ENCODE data around the gene PCDHB16. TPM values are rescaled to one million over a fixed set of nuclear protein-coding genes. Genes with fewer than 3 reads are reported as not detected.
"Not testable (repeated sequence)": the region's sequence is repeated elsewhere in the genome, so short reads cannot be mapped to it uniquely, and the experiment has no call there.

Gene PCDHB16
- total RNA-seq, 1 donor from 2014 or later = 0.13 TPM

GRCh38 chr5:141225421-141225820 lies 43.2 kb downstream of the PCDHB16 start:
- DNase-seq (ENCODE audit: low read depth in 2 of 2) = not testable (repeated sequence)

- DNase-seq (ENCODE audit: low read depth in 2 of 2) = peak; percentile 4 to 17
Observed at GRCh38 chr5:141234109-141234667, 52.0 kb downstream of the PCDHB16 start.

Other genes with a start within 250 kb of the PCDHB16 start
- 0.13 TPM in 2 replicates for gene PCDHAC2, start 215.9 kb upstream of the PCDHB16 start, total RNA-seq
- gene PCDHB1, start 131.0 kb upstream of the PCDHB16 start, total RNA-seq = not detected in 2 replicates
- 0.39 and 1.3 TPM in 2 replicates for gene PCDHB2, start 87.8 kb upstream of the PCDHB16 start, total RNA-seq
- 0.26 and 1.1 TPM in 2 replicates for gene PCDHB3, start 81.9 kb upstream of the PCDHB16 start, total RNA-seq
- under 0.01 and 0.13 TPM in 2 replicates for gene PCDHB4, start 60.6 kb upstream of the PCDHB16 start, total RNA-seq
- gene PCDHB5, start 47.2 kb upstream of the PCDHB16 start, total RNA-seq = 0.51 and 1.4 TPM in 2 replicates
- under 0.01 and 0.13 TPM in 2 replicates for gene PCDHB6, start 32.3 kb upstream of the PCDHB16 start, total RNA-seq
- 0.26 and 1.4 TPM in 2 replicates for gene PCDHB7, start 9.7 kb upstream of the PCDHB16 start, total RNA-seq
- gene PCDHB8, start 4.6 kb upstream of the PCDHB16 start, total RNA-seq = 0.38 and 0.51 TPM in 2 replicates
- 0.13 and 0.25 TPM in 2 replicates for gene PCDHB9, start 4.8 kb downstream of the PCDHB16 start, total RNA-seq
- gene PCDHB10, start 10.0 kb downstream of the PCDHB16 start, total RNA-seq = 0.39 and 1.0 TPM in 2 replicates
- 0.13 and 0.89 TPM in 2 replicates for gene PCDHB11, start 17.2 kb downstream of the PCDHB16 start, total RNA-seq
- 0.26 and 0.76 TPM in 2 replicates for gene PCDHB12, start 26.3 kb downstream of the PCDHB16 start, total RNA-seq
- gene PCDHB13, start 31.5 kb downstream of the PCDHB16 start, total RNA-seq = 0.51 and 1.9 TPM in 2 replicates
- gene PCDHB14, start 41.0 kb downstream of the PCDHB16 start, total RNA-seq = 0.51 and 1.3 TPM in 2 replicates
- gene PCDHB15, start 63.0 kb downstream of the PCDHB16 start, total RNA-seq = 0.26 and 0.76 TPM in 2 replicates
- under 0.01 and 0.13 TPM in 2 replicates for gene SLC25A2, start 121.7 kb downstream of the PCDHB16 start, total RNA-seq
- 51.2 and 51.5 TPM in 2 replicates for gene TAF7, start 138.4 kb downstream of the PCDHB16 start, total RNA-seq
- gene PCDHGA1, start 148.1 kb downstream of the PCDHB16 start, total RNA-seq = 0.26 and 0.51 TPM in 2 replicates
- gene PCDHGA2, start 156.4 kb downstream of the PCDHB16 start, total RNA-seq = 0.39 and 1.1 TPM in 2 replicates
- gene PCDHGA3, start 161.4 kb downstream of the PCDHB16 start, total RNA-seq = 0.13 and 0.63 TPM in 2 replicates
- 0.39 and 1.1 TPM in 2 replicates for gene PCDHGB1, start 167.7 kb downstream of the PCDHB16 start, total RNA-seq
- gene PCDHGA4, start 172.6 kb downstream of the PCDHB16 start, total RNA-seq = 0.90 and 2.1 TPM in 2 replicates
- gene PCDHGB2, start 177.6 kb downstream of the PCDHB16 start, total RNA-seq = 0.64 and 1.9 TPM in 2 replicates
- gene PCDHGA5, start 181.8 kb downstream of the PCDHB16 start, total RNA-seq = 0.26 and 0.63 TPM in 2 replicates
- gene PCDHGB3, start 187.9 kb downstream of the PCDHB16 start, total RNA-seq = 1.9 and 3.8 TPM in 2 replicates
- gene PCDHGA6, start 191.5 kb downstream of the PCDHB16 start, total RNA-seq = 1.2 and 2.4 TPM in 2 replicates
- gene PCDHGA7, start 200.4 kb downstream of the PCDHB16 start, total RNA-seq = 0.64 and 1.5 TPM in 2 replicates
- 6.4 and 10.6 TPM in 2 replicates for gene PCDHGB4, start 205.3 kb downstream of the PCDHB16 start, total RNA-seq
- gene PCDHGA8, start 210.2 kb downstream of the PCDHB16 start, total RNA-seq = 0.64 and 1.1 TPM in 2 replicates
- gene PCDHGB5, start 215.6 kb downstream of the PCDHB16 start, total RNA-seq = 6.4 and 9.7 TPM in 2 replicates
- 1.4 and 2.4 TPM in 2 replicates for gene PCDHGA9, start 220.4 kb downstream of the PCDHB16 start, total RNA-seq
- gene PCDHGB6, start 225.6 kb downstream of the PCDHB16 start, total RNA-seq = 1.5 and 2.7 TPM in 2 replicates
- 3.0 and 6.2 TPM in 2 replicates for gene PCDHGA10, start 230.6 kb downstream of the PCDHB16 start, total RNA-seq
- 3.7 and 8.2 TPM in 2 replicates for gene PCDHGB7, start 235.3 kb downstream of the PCDHB16 start, total RNA-seq
- 4.0 and 5.4 TPM in 2 replicates for gene PCDHGA11, start 238.7 kb downstream of the PCDHB16 start, total RNA-seq
- gene PCDHGA12, start 248.1 kb downstream of the PCDHB16 start, total RNA-seq = 3.5 and 3.9 TPM in 2 replicates